NCI-H1694 (cell line): ENCODE measurements around the gene CRAMP1.

Source experiments
- DNase-seq: peaks from one replicate; lab custom pipeline; 2025; lab: John Stamatoyannopoulos, UW

The CRAMP1 gene

DNA sequence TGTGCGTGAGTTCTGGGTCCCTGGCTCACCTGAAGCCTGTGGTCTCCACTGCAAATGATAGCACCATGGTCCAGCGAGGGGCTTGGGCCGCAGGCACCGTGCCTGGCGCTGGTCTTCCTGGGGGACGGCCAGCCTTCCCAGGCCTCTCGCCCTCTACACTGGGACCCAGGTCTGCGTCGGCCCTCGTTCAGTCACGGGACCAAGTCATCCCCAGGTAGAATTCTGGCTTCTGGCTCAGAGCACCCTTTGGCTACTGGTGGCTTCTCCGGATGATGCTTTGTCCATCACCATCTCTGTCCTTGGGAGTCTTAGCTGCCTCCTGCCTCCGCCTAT lies 20.4 kb downstream of the CRAMP1 start:
- DNase-seq, result no peak

DNA sequence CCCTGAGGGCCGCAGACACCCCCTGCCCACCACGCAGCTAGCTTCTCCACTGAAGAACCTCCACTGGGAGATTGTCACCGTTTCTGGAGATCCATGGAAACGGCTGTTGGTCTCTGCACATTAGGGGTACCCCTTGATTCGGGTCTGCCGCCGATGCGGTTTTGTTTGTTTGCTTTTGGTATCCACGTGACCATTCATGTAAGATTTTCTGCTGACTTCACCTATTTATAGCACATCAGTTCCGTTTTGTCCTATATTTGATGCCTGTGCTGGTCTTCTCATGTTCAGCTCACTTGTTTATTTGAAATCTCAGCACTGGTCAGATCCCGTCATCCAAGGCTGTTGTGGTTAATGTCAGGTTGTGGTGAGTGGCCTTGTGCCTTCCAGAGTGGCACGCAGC lies 21.1 kb downstream of the CRAMP1 start:
- no peak for DNase-seq

DNA sequence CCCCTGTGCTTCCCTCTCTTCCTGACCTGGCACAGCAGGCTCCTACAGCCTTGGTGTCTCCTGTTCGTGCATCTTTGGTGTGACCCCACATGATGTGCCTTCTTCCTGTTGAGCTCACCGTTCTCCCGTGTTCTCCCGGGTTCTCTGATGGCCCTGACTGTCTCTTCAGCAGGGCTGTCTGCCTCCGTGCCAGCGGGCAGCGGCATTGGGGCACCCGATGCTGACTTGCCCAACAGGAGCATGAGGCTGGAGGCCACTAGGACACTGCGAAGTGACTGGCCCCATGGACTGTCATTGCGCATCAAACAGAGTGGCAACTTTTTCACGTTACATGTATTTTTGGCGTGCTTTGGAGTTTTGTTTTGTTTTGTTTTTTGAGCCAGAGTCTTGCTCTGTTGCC lies 22.4 kb downstream of the CRAMP1 start:
- no peak for DNase-seq

DNA sequence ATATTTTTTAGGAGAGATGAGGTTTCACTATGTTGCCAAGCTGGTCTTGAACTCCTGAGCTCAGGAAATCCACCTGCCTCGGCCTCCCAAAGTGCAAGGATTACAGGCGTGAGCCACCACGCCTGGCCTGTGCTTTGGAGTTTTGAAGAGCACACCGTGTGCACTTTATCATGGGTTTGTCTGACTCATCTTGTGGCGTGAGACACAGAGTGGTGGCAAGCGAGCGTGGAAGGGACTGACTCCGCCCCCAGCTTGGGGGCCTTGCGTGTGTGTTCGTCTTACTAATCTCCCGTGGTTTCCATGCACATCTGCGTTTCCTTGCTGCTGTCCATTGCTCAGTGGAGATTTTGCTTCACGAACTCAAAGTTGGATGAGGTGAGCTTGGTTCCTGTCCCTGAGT lies 22.9 kb downstream of the CRAMP1 start:
- no peak for DNase-seq

DNA sequence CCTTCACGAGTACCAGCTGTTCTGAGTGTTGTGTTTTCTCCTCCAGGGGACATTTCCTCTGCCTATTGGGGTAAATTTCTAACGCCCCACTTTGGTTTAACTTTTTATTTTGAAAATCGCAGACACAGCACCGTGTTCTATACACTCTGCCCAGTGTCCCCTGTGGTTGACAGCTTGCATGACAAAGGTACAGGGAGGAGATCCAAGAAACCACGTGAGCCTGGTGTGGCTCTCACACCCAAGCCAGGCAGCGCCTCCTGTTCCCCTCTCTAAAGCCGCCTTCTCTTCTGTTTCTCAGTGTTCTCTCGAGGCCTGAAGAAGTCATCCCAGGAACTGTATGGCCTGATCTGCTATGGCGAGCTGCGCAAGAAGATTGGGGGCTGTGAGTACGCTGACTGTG lies 25.4 kb downstream of the CRAMP1 start:
- DNase-seq, result no peak

GRCh38 chr16:1638757-1639156 lies 26.6 kb downstream of the CRAMP1 start:
- DNase-seq, result no peak

DNA sequence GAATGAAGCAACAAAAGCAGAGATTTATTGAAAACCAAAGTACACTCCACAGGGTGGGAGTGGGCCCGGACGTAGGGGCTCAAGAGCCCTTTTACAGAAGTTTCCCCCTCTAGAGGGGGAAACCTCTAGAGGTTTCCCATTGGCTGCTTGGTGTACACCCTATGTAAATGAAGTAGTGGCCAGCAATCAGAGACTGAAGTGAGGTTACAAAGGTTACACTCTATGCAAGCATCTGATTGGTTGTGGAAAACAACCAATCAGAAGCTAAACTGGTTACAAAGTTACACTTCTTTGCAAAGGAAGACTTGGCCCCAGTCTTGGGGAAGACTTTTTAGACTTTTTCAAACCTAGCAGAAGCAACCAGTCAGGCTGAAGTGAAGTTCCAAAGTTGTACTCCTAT lies 27.1 kb downstream of the CRAMP1 start:
- no peak for DNase-seq

GRCh38 chr16:1639860-1640259 lies 27.7 kb downstream of the CRAMP1 start:
- DNase-seq, result no peak

- no peak for DNase-seq
Observed at GRCh38 chr16:1640261-1640941, 28.2 kb downstream of the CRAMP1 start.

- DNase-seq, result no peak
Observed at GRCh38 chr16:1641261-1641660, 29.1 kb downstream of the CRAMP1 start.

GRCh38 chr16:1642148-1642547 lies 30.0 kb downstream of the CRAMP1 start:
- DNase-seq, result no peak

- DNase-seq, result no peak
Observed at GRCh38 chr16:1642753-1643152, 30.6 kb downstream of the CRAMP1 start.

- peak; percentile 28 for DNase-seq
Observed at GRCh38 chr16:1643521-1643920, 31.4 kb downstream of the CRAMP1 start.

- DNase-seq, result no peak
Observed at GRCh38 chr16:1645914-1646525, 33.9 kb downstream of the CRAMP1 start.

GRCh38 chr16:1647856-1648255 lies 35.7 kb downstream of the CRAMP1 start:
- DNase-seq, result no peak

- no peak for DNase-seq
Observed at GRCh38 chr16:1650131-1650530, 38.0 kb downstream of the CRAMP1 start.

DNA sequence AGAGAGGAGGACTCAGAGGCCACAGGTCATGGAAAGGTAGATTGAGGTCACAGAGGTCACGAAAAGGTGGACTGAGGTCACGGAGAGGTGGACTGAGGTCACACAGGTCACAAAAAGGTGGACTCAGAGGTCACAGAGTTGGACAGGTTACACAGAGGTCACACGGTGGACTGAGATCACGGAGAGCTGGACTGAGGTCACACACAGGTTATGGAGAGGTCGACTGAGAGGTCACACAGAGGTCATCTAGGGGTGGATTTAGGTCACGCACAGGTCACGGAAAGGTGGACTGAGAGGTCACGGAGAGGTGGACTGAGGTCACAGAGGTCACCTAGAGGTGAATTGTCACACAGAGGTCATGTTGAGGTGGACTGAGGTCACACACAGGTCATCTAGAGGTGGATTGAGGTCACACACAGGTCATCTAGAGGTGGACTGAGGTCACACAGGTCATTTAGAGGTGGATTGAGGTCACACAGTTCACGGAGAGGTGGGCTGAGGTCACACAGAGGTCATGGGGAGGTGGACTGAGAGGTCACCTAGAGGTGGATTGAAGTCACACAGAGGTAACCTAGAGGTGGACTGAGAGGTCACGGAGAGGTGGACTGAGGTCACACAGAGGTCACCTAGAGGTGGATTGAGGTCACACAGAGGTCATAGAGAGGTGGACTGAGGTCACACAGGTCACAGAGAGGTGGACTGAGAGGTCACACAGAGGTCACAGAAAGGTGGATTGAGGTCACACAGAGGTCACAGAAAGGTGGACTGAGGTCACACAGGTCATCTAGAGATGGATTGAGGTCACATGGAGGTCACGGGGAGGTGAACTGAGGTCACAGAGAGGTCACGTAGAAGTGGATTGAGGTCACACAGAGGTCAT lies 39.2 kb downstream of the CRAMP1 start:
- no peak for DNase-seq

DNA sequence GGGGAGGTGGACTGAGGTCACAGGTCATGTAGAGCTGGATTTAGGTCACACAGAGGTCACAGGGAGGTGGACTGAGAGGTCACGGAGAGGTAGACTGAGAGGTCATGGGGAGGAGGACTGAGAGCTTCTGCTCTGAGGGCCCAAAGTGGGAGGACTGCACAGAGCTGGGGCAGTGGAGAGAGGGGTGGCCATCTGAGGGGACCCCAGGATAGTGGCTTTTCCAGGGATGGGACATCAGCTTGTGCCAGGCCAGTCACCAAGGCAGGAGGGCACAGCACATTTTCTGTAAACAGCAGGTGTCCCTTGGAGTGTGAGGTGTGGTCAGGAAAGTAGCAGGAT lies 39.8 kb downstream of the CRAMP1 start:
- DNase-seq, result no peak

DNA sequence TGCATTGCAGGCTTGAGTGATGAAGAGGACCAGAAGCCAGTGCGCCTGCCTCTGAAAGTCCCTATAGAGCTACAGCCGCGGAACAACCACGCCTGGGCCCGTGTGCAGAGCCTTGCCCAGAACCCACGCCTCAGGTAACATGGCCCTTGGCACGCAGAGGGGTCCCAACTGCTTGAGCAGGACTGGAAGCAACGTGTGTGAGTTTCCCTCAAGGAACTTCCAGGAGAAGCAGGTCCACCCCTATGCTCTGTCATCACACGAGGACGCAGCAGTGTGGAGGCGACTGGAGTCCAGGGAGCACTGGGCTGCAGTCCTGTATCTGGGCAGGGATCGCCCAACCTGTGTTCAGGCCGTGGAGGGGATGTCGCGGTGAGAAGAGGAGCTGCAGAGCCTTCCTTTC lies 40.9 kb downstream of the CRAMP1 start:
- no peak for DNase-seq

DNA sequence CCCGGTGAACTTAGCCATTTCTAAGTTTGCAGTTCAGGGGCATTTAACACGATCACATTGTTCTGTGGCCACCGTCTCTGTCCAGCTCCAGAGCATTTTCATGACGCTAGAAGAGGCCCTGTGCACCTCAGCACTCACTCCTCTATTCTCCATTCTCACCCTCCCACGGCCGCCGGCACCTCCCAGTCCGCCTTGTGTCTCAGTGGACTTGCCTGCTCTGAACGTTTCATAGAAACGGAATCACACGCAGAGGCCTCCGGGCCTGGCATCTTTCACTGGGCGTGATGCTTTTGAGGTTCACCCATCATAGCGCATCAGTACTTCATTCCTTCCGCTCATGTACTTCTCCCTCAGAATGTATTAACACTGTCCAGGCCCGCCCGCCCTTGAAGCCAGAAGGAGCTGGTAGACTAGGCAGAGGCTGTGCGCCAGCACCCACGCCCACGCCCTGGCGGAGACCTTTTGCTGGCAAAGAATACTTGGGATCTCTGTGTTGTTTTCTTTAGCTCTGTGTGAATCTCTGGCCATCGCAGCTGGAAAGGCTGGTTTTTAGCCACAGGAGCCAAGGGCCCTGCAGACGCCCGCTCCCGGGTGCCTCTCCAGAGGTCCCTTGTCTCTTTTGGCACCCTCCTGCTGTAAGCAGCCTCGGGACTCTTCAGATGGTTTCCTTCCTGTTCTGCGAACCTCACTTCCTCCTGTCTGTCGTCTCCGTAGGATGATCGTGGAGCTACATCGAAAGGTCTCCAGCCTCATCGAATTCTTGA lies 42.5 kb downstream of the CRAMP1 start:
- DNase-seq, result no peak

DNA sequence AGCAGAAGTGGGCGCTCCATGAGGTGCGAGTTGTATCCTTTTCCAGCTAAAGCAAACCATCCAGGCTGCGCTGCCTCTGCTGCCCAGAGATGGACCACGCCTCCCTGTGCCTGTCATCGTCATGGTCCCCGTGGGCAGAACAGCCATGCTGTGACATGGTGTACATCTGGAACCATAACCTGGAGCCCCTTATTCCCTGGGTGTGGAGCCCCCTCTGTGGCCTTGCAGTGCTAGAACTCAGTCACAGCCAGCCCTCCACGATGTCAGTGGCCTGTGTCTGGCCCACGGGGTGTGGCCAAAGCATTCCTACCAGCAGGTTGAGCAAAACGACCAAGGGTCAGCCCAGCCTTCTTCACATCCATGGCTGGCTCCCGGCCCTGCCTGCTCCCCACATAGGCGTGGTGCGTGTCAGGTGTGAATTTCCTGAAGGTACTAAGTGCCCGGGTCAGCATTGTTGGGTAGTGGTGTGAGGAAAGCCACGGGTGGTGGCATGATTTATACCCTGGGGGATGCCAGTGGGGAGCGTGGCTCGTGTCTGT lies 43.2 kb downstream of the CRAMP1 start:
- no peak for DNase-seq
